ENCODE results near the gene OTUB2. TPM values are rescaled to one million over a fixed set of nuclear protein-coding genes. Genes with fewer than 3 reads are reported as not detected.
"Not testable (repeated sequence)": the region's sequence is repeated elsewhere in the genome, so short reads cannot be mapped to it uniquely, and the experiment has no call there.

Gene OTUB2
- total RNA-seq, 2 experiments from 2014 or later = not detected

DNA sequence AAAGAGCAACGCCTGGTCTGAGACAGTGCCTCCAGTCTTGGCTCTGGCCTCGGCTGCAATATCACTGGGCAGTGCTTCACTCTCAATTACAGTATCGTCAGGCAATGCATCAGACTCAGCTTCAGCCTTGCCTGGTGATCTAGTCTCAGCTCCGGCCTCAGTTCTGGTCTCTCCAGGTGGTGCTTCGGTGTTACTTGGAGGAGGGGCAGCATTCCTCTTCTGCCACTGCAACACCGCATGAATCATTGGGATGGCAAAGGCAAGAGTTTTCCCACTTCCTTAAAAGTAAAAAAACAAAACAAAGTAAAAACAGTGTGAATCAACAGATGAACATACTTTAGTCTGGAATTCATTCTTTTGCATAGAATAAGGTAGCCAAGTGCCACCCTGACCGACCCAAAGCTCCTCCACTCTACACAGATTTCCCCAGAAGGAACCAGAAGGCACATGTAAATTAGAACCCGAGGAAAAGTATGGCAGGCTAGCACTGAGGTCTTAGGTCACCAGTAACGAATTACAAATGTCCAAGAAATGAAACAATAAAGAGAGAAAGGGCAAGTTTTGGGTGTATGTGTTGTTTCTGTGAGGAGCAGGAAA, 36.3 kb downstream of the OTUB2 start:
- DNase-seq = no peak
- Histone ChIP-seq H3K4me3 (ENCODE audit: low read length) (no peak overlapping the region), H3K36me3 (ENCODE audit: insufficient read depth, low read length) (peaks cover 66% of the 10 kb centered on the region), H3K27ac (ENCODE audit: low read depth in 1 of 2, low read length in 2 of 2) (no peak overlapping the region), H3K4me1 (ENCODE audit: insufficient read depth, low read length) (peaks cover 54% of the 10 kb centered on the region), H3K9me3 (ENCODE audit: control insufficient read depth in 1 of 2, insufficient read depth in 1 of 2, low read length in 2 of 2) (no peaks in the 10 kb centered on the region), H3K27me3 (ENCODE audit: control insufficient read depth in 1 of 2, insufficient read depth in 2 of 2, low read length in 2 of 2) (no peaks in the 10 kb centered on the region)
- Mint-ChIP-seq H3K36me3 (ENCODE audit: low read depth) (peaks cover 98% of the 10 kb centered on the region), H3K27ac (no peak overlapping the region), H3K4me3 (no peak overlapping the region), H3K27me3 (no peaks in the 10 kb centered on the region), H3K4me1 (ENCODE audit: low read depth) (peaks cover 86% of the 10 kb centered on the region), H3K9me3 (no peaks in the 10 kb centered on the region)
- TF ChIP-seq, protein P1, sequence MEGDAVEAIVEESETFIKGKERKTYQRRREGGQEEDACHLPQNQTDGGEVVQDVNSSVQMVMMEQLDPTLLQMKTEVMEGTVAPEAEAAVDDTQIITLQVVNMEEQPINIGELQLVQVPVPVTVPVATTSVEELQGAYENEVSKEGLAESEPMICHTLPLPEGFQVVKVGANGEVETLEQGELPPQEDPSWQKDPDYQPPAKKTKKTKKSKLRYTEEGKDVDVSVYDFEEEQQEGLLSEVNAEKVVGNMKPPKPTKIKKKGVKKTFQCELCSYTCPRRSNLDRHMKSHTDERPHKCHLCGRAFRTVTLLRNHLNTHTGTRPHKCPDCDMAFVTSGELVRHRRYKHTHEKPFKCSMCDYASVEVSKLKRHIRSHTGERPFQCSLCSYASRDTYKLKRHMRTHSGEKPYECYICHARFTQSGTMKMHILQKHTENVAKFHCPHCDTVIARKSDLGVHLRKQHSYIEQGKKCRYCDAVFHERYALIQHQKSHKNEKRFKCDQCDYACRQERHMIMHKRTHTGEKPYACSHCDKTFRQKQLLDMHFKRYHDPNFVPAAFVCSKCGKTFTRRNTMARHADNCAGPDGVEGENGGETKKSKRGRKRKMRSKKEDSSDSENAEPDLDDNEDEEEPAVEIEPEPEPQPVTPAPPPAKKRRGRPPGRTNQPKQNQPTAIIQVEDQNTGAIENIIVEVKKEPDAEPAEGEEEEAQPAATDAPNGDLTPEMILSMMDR (IDR thresholded peaks at IDR 0.05) = no peak
- no peak for ATAC-seq (ENCODE audit: poor library complexity)
- ChIA-PET CTCF (no interaction called here), POLR2A (no interaction called here)
- intact Hi-C loops (cut with DNase I, micrococcal nuclease) = no loop called here

DNA sequence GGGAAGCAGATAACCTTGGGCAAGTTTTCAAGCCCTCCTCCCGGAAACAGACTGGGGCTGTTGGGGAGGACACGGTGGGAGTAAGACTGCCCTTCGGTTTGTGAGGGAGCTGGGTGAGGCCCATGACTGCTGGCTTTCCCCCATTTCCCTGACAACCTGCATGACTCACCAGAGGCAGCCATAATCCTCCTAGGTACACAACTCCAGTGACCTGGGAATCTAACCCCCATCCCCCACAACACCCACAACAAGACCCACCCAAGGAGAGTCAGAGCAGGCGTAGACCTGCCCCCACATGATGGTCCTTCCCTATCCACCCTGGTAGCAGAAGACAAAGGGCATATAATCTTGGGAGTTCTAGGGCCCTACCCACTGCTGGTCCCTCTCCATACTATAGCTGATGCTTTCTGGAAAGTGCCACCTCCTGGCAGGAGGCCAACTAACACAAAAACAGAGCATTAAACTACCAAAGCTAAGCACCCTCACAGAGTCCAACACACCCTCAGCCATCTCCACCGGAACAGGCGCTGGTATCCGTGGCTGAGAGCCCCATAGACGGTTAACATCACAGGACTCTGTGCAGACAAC, 40.0 kb downstream of the OTUB2 start:
- H3K4me1 ChIP-seq (ENCODE audit: insufficient read depth, low read length) = peaks cover 27% of the 10 kb centered on the region

DNA sequence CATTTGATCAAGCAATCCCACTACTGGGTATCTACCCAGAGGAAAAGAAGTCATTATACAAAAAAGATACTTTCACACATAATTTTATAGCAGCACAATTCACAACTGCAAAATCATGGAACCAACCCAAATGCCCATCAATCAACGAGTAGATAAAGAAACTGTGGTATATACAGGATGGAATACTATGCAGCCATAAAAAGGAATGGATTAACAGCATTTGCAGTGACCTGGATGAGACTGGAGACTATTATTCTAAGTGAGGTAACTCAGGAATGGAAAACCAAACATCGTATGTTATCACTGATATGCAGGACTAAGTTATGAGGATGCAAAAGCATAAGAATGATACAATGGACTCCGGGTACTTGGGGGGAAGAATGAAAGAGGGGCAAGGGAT, 45.9 kb downstream of the OTUB2 start:
- peaks cover 9 to 12% of the 10 kb centered on the region in 2 experiments for H3K9me3 ChIP-seq (ENCODE audit: control insufficient read depth in 1 of 2, insufficient read depth in 1 of 2, low read length in 2 of 2)
- H3K27me3 Mint-ChIP-seq; H3K27ac ChIP-seq (ENCODE audit: low read depth in 1 of 2, low read length in 2 of 2); intact Hi-C loops (cut with DNase I, micrococcal nuclease); POLR2A ChIA-PET; ATAC-seq (ENCODE audit: poor library complexity); H3K27ac Mint-ChIP-seq; H3K27me3 ChIP-seq (ENCODE audit: control insufficient read depth in 1 of 2, insufficient read depth in 2 of 2, low read length in 2 of 2); DNase-seq; H3K4me3 ChIP-seq (ENCODE audit: low read length); H3K4me1 ChIP-seq (ENCODE audit: insufficient read depth, low read length); CTCF ChIA-PET: not testable (repeated sequence)
- Mint-ChIP-seq H3K9me3 (peaks cover 16% of the 10 kb centered on the region), H3K36me3 (ENCODE audit: low read depth) (peaks cover 95% of the 10 kb centered on the region), H3K4me3 (peak overlapping the region; percentile 14), H3K4me1 (ENCODE audit: low read depth) (peaks cover 81% of the 10 kb centered on the region)
- H3K36me3 ChIP-seq (ENCODE audit: insufficient read depth, low read length) = peaks cover 13% of the 10 kb centered on the region

More for the DNA sequence above, 40.0 kb downstream of the OTUB2 start:
- Mint-ChIP-seq H3K4me3 (peak overlapping the region; percentile 23), H3K4me1 (ENCODE audit: low read depth) (peaks cover 95% of the 10 kb centered on the region), H3K27me3 (no peaks in the 10 kb centered on the region), H3K9me3 (peaks cover 9% of the 10 kb centered on the region), H3K36me3 (ENCODE audit: low read depth) (peaks cover 98% of the 10 kb centered on the region), H3K27ac (no peak overlapping the region)
- POLR2A ChIA-PET = interaction anchor here (1.0 to 2.2 kb wide), 3 partner anchors 11 to 15 kb away, joined by 3 to 8 read pairs (median 4); partner anchors contain the start of genes DDX24 and IFI27L1
- Histone ChIP-seq H3K27ac (ENCODE audit: low read depth in 1 of 2, low read length in 2 of 2) (no peak overlapping the region), H3K9me3 (ENCODE audit: control insufficient read depth in 1 of 2, insufficient read depth in 1 of 2, low read length in 2 of 2) (peaks cover 0 to 7% of the 10 kb centered on the region in 2 experiments), H3K4me3 (ENCODE audit: low read length) (no peak overlapping the region), H3K36me3 (ENCODE audit: insufficient read depth, low read length) (peaks cover 29% of the 10 kb centered on the region), H3K27me3 (ENCODE audit: control insufficient read depth in 1 of 2, insufficient read depth in 2 of 2, low read length in 2 of 2) (no peaks in the 10 kb centered on the region)
- intact Hi-C loops (cut with DNase I, micrococcal nuclease) = no loop called here
- TF ChIP-seq, protein P1 (IDR thresholded peaks at IDR 0.05) = no peak
- no peak for DNase-seq
- no peak for ATAC-seq (ENCODE audit: poor library complexity)
- CTCF ChIA-PET = no interaction called here
